ENCODE measurements around the gene MVD.

GRCh38 chr16:88635671-88636319, 27.1 kb downstream of the MVD start:
- TF ChIP-seq POLR2A (IDR thresholded peaks at IDR 0.05), result no peak
- TF ChIP-seq CTCF (IDR thresholded peaks at IDR 0.05), result no peak
